Psoas muscle (tissue), 8 donors: ENCODE results near the gene APRT. TPM values are rescaled to one million over a fixed set of nuclear protein-coding genes. Genes with fewer than 3 reads are reported as not detected.

ENCODE experiments used
- ATAC-seq, 4 donors: fragments of 200-7000 bp; cut with Tn5 transposase; one replicate each; pipeline ENCODE4 v1.9.1; 2020; ENCODE audit warnings: moderate library complexity in 3 of 4, mild to moderate bottlenecking in 2 of 4
- DNase-seq, 2 donors: peaks; one replicate each; pipeline ENCODE4 v3.0.0-alpha.2; 2020
- H3K27ac ChIP-seq: fragments of 200-600 bp; one replicate; pipeline ENCODE4 v1.8.0; 2022
- H3K27me3 ChIP-seq, 3 donors: fragments of 200-600 bp in 1 of 3; one replicate each; pipeline versions ENCODE4 v1.6.1 to v1.8.0; 2013 to 2022; ENCODE audit warnings: low read length in 2 of 3, mild to moderate bottlenecking in 2 of 3, moderate library complexity in 1 of 3; ENCODE audit not compliant: insufficient read depth in 3 of 3
- H3K36me3 ChIP-seq, 2 donors: fragments of 200-600 bp in 1 of 2; one replicate each; pipeline versions ENCODE4 v1.6.1 to v1.8.0; 2013 to 2022; ENCODE audit warnings: low read depth in 1 of 2, mild to moderate bottlenecking in 1 of 2, moderate library complexity in 1 of 2; ENCODE audit not compliant: insufficient read depth in 1 of 2
- H3K4me1 ChIP-seq: fragments of 200-600 bp; one replicate; pipeline ENCODE4 v1.8.0; 2022
- H3K4me3 ChIP-seq: fragments of 200-600 bp; one replicate; pipeline ENCODE4 v1.8.0; 2022; ENCODE audit warnings: mild to moderate bottlenecking
- H3K9me3 ChIP-seq: fragments of 200-600 bp; one replicate; pipeline ENCODE4 v1.8.0; 2022
- CTCF ChIP-seq: fragments of 200-600 bp; IDR thresholded peaks from one replicate; pipeline ENCODE4 v1.8.0; 2022; ENCODE audit warnings: antibody characterized with exemption
- WGBS, 3 donors: extraction: QIAGEN DNeasy Blood & Tissue Kit; methylation state at CpG; one replicate each; pipeline versions ENCODE4 v1.1.6 to v1.1.7; 2013; 5-methylcytosine and 5-hydroxymethylcytosine counted together
- intact Hi-C, 2 donors: fragments of 100-400 bp; cut with DNase I; formaldehyde crosslinking; loops; one replicate each; pipeline versions ENCODE4 v1.11.0 to v1.14.2; 2022
- polyA plus RNA-seq, 3 donors: library from polyadenylated mRNA; stranded (reverse); fragments of 200-250 nt; gene quantifications; one replicate each; pipeline ENCODE4 v1.2.3, GENCODE V29; 2013
- total RNA-seq, 4 donors: library from RNA; stranded (reverse); fragmentation: NEBNext Ultra II Directional in 2 of 4; extraction: Animal tissue kit (Norgen Biotek cat#: 25700) in 2 of 4; gene quantifications; one replicate each; pipeline versions ENCODE4 v1.2.1 to v1.2.4, GENCODE V29; 2021 to 2023
- donor health status: healthy with polysubstance abuse.
- donor health status: DM: no; HTN: no; CAD: no; lungs with moderate emphysema.
- donor health status: Bipolar disorder and iron deficiency.
- donor health status: healthy.
- donor health status: DM: yes; HTN: yes; CAD: no.
- donor health status: DM: no; HTN: no; CAD: no.
- donor health status: DM: no; HTN: no; CAD: no.
- donor health status: DM: yes; HTN: yes; CAD: no.

APRT gene
- total and polyA plus RNA-seq, 7 donors = 32.8 to 165 (median 61.5) TPM

DNA sequence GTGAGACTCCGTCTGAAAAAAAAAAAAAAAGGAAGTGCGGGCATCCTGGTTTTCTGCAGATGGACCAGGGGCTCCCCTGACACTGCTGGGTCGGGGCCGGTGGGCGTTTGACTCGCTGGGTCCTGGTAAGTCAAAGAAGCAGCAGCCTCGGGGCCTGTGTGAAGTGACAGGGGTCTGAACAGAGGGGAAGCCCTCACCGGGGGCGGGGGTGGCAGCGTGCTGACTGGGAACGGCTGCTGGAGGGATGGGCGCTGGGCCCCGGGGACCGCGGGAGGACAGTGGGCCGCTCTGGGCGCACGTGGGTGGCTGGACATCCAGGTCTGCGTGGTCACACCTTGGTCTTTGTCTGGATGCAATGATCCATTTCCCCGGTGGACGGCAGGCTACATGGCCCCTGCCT is 36.8 kb upstream of the APRT start:
- Histone ChIP-seq H3K9me3 (no peaks in the 10 kb centered on the region), H3K4me3 (no peak overlapping the region), H3K36me3 (peaks cover 0 to 4% of the 10 kb centered on the region in 2 donors), H3K27ac (no peak overlapping the region), H3K27me3 (no peaks in the 10 kb centered on the region), H3K4me1 (no peaks in the 10 kb centered on the region)
- ATAC-seq = no peak
- DNase-seq = no peak
- intact Hi-C loops = no loop called here
- 88 to 93% (median 90%) methylated on average over 21 of the region's 21 CpGs for WGBS, 3 donors
- no peak for TF ChIP-seq CTCF

- Histone ChIP-seq H3K27me3 (no peaks in the 10 kb centered on the region), H3K9me3 (no peaks in the 10 kb centered on the region), H3K27ac (no peak overlapping the region), H3K36me3 (peaks cover 0 to 4% of the 10 kb centered on the region in 2 donors), H3K4me3 (no peak overlapping the region), H3K4me1 (no peaks in the 10 kb centered on the region)
- ATAC-seq (no peak), DNase-seq (no peak)
- intact Hi-C loops = no loop called here
- TF ChIP-seq CTCF = no peak
- 90 to 96% (median 95%) methylated on average over 18 of the region's 18 CpGs for WGBS, 3 donors
These were observed 35.9 kb upstream of the APRT start for GRCh38 chr16:88847654-88848053.

GRCh38 chr16:88846088-88846487 is 34.4 kb upstream of the APRT start:
- Histone ChIP-seq H3K4me3 (no peak overlapping the region), H3K4me1 (no peaks in the 10 kb centered on the region), H3K9me3 (no peaks in the 10 kb centered on the region), H3K36me3 (peaks cover 0 to 7% of the 10 kb centered on the region in 2 donors), H3K27me3 (no peaks in the 10 kb centered on the region), H3K27ac (no peak overlapping the region)
- intact Hi-C loops = no loop called here
- ATAC-seq = no peak
- no peak for TF ChIP-seq CTCF
- WGBS, 3 donors = 96 to 98% (median 97%) methylated on average over 8 to 9 of the region's 9 CpGs
- DNase-seq = no peak

DNA sequence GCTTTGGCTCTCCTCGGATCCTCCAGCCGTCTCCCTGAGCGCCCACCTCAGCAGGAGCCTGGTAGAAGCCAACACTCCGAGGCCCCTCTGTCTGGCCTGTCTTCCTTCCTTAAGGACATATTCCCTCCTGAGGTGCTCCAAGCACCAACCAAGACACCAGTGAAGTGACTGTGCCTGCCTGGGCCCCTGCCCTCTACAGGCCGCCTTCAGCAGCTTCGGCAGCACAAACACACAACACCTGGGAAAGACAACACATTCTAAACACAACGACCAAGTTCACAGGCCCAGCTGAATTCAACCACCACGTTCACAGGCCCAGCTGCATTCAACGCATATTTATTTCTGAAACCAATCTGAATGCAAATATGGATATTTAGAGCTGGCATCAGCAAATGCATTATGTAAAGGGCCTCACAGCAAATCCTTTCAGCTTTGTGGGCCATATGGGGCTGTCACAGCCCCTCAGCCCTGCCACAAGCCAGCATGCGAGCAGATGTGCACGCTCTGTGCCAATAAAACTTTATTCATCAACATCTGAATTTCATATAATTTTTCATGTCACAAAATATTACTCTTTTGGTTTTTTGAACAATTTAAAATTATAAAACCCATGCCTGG is 32.8 kb upstream of the APRT start:
- no peak for ATAC-seq
- Histone ChIP-seq H3K9me3 (no peaks in the 10 kb centered on the region), H3K36me3 (peaks cover 0 to 17% of the 10 kb centered on the region in 2 donors), H3K4me3 (no peak overlapping the region), H3K27me3 (no peaks in the 10 kb centered on the region), H3K4me1 (no peaks in the 10 kb centered on the region), H3K27ac (no peak overlapping the region)
- intact Hi-C loops = no loop called here
- TF ChIP-seq CTCF = no peak
- 76 to 79% (median 79%) methylated on average over 11 of the region's 11 CpGs for WGBS, 3 donors
- DNase-seq = no peak

- DNase-seq (no peak), ATAC-seq (no peak)
- peaks cover 0 to 19% of the 10 kb centered on the region in 2 donors for H3K36me3 ChIP-seq
- 92 to 96% (median 95%) methylated on average over 20 of the region's 20 CpGs for WGBS, 3 donors
- H3K27me3 ChIP-seq = no peaks in the 10 kb centered on the region
- H3K4me1 ChIP-seq = no peaks in the 10 kb centered on the region
- H3K9me3 ChIP-seq = no peaks in the 10 kb centered on the region
- intact Hi-C loops = no loop called here
- no peak overlapping the region for H3K27ac ChIP-seq
- no peak overlapping the region for H3K4me3 ChIP-seq
- TF ChIP-seq CTCF = no peak
These were observed 31.5 kb upstream of the APRT start for GRCh38 chr16:88843256-88843655.
